GM12878 (cell line): ENCODE measurements around the gene RPA3. TPM values are rescaled to one million over a fixed set of nuclear protein-coding genes. Genes with fewer than 3 reads are reported as not detected.
A peak's percentile ranks its signal among the peaks of the same experiment; 100 is the strongest.

Experiments
- ATAC-seq: fragments of 200-7000 bp; cut with Tn5 transposase; 3 replicates; pipeline ENCODE4 v1.9.1; 2020; ENCODE audit warnings: mild to moderate bottlenecking, moderate library complexity
- BruUV-seq: library from RNA; stranded (reverse); fragments of 400-500 nt; replicated peaks from 2 replicates; lab custom pipeline; 2021; lab: Mats Ljungman, UMichigan
- CTCF ChIA-PET: fragments of 300-600 bp; sonication (Branson Sonifier 250); formaldehyde crosslinking; extraction: SDS; loops from one replicate; lab custom pipeline; 2021; ENCODE audit warnings: inconsistent platforms; lab: Yijun Ruan, JAX
- POLR2A ChIA-PET: fragments of 350-600 bp; formaldehyde crosslinking; extraction: SDS; loops from one replicate; lab custom pipeline; 2021; ENCODE audit warnings: inconsistent platforms; lab: Charles Lee
- RAD21 ChIA-PET: fragments of 300-600 bp; sonication (Branson Sonifier 250); formaldehyde crosslinking; loops from one replicate; lab custom pipeline; 2023; ENCODE audit warnings: antibody characterized with exemption; ENCODE audit not compliant: unreplicated experiment; lab: Charles Lee
- SMC1A ChIA-PET: fragments of 300-600 bp; sonication (Branson Sonifier 250); formaldehyde crosslinking; loops from one replicate; lab custom pipeline; 2023; ENCODE audit not compliant: unreplicated experiment, uncharacterized antibody; lab: Charles Lee
- DNase-seq: peaks from one replicate; pipeline ENCODE4 v3.0.0-alpha.2; 2011; ENCODE audit warnings: low read depth, low spot score
- FAIRE-seq: peaks from 3 replicates; lab custom pipeline; 2011; peaks lifted over from hg19 to GRCh38; lab: Jason Lieb, UNC
- H2AFZ ChIP-seq: 2 replicates; pipeline ENCODE4 v1.6.0; 2011; ENCODE audit warnings: low read depth, low read length, control low read depth; ENCODE audit not compliant: control insufficient read depth
- H3K27ac ChIP-seq: 2 replicates; pipeline ENCODE4 v1.5.1; 2011; ENCODE audit warnings: control low read depth; ENCODE audit not compliant: control insufficient read depth, insufficient read depth
- H3K27me3 ChIP-seq, 2 experiments: replicated peaks in 1 of 2; 2 replicates each; pipeline versions ENCODE4 v1.6.0 to v1.6.1; 2011; ENCODE audit warnings: low read length in 1 of 2; ENCODE audit not compliant: control insufficient read depth in 2 of 2, insufficient read depth in 2 of 2
- H3K36me3 ChIP-seq, 2 experiments: 2 replicates each; pipeline ENCODE4 v1.5.1; 2011; ENCODE audit warnings: low read length in 1 of 2; ENCODE audit not compliant: control insufficient read depth in 2 of 2, insufficient read depth in 2 of 2
- H3K4me1 ChIP-seq: 2 replicates; pipeline ENCODE4 v1.6.1; 2011; ENCODE audit warnings: mild to moderate bottlenecking, low read length, moderate library complexity, mixed read lengths; ENCODE audit not compliant: control insufficient read depth, insufficient read depth
- H3K4me2 ChIP-seq: 2 replicates; pipeline ENCODE4 v1.6.0; 2011; ENCODE audit warnings: control low read depth; ENCODE audit not compliant: control insufficient read depth, insufficient read depth
- H3K4me3 ChIP-seq: fragments of 200-600 bp; sonication (generic); 2 replicates; pipeline ENCODE4 v1.5.1; 2016
- H3K79me2 ChIP-seq: 2 replicates; pipeline ENCODE4 v1.6.0; 2011; ENCODE audit warnings: low read length; ENCODE audit not compliant: control insufficient read depth, insufficient read depth
- H3K9ac ChIP-seq: 2 replicates; pipeline ENCODE4 v1.8.0; 2011; ENCODE audit warnings: low read length, control low read depth, mixed read lengths; ENCODE audit not compliant: control insufficient read depth, insufficient read depth
- H3K9me3 ChIP-seq: replicated peaks from 3 replicates; pipeline ENCODE4 v1.5.1; 2011; ENCODE audit warnings: mild to moderate bottlenecking, low read length; ENCODE audit not compliant: control insufficient read depth, insufficient read depth
- H4K20me1 ChIP-seq: 2 replicates; pipeline ENCODE4 v1.6.0; 2011; ENCODE audit not compliant: control insufficient read depth, insufficient read depth
- ASH2L ChIP-seq: fragments of 300-600, 200-600 bp; sonication (generic); IDR thresholded peaks from 2 replicates; pipeline ENCODE4 v1.6.1; 2017; ENCODE audit warnings: low read depth, mild to moderate bottlenecking, borderline replicate concordance
- BCL11A ChIP-seq: IDR thresholded peaks from 2 replicates; pipeline ENCODE4 v1.6.1; 2011; ENCODE audit warnings: low read depth, low read length
- EGR1 ChIP-seq, 2 experiments: IDR thresholded peaks; 1 replicate in 1 of 2; 2 replicates in 1 of 2; pipeline ENCODE4 v1.6.1; 2011 to 2012; ENCODE audit warnings: low read depth in 2 of 2, low read length in 2 of 2, borderline replicate concordance in 1 of 2, mild to moderate bottlenecking in 1 of 2, moderate library complexity in 1 of 2
- NFIC ChIP-seq: IDR thresholded peaks from 2 replicates; pipeline ENCODE4 v1.6.1; 2012; ENCODE audit warnings: low read depth, mild to moderate bottlenecking, inconsistent platforms, low read length, moderate library complexity
- PAX8 ChIP-seq: fragments of 450-650 bp; IDR thresholded peaks from 2 replicates; pipeline ENCODE4 v1.6.1; 2017; ENCODE audit warnings: mild to moderate bottlenecking, moderate library complexity
- POLR2AphosphoS2 ChIP-seq: IDR thresholded peaks from 2 replicates; pipeline ENCODE4 v1.6.1; 2011; ENCODE audit warnings: low read depth, mild to moderate bottlenecking, low read length, improper control_type of control experiment, moderate library complexity
- RCOR1 ChIP-seq: conservative IDR thresholded peaks from 2 replicates; pipeline ENCODE4 v1.6.1; 2012; ENCODE audit warnings: low read depth, low read length, improper control_type of control experiment
- RFX5 ChIP-seq: IDR thresholded peaks from 2 replicates; pipeline ENCODE4 v1.6.1; 2011; ENCODE audit warnings: low read depth, low read length, improper control_type of control experiment
- RUNX3 ChIP-seq: IDR thresholded peaks from 2 replicates; pipeline ENCODE4 v1.6.1; 2012; ENCODE audit warnings: low read length, inconsistent platforms
- WGBS: methylation state at CpG from one replicate; pipeline ENCODE4 v1.1.6; 2016; ENCODE audit warnings: low lambda C conversion rate; ENCODE audit not compliant: insufficient replicate concordance, insufficient coverage; ENCODE audit errors: missing lambda C conversion rate; 5-methylcytosine and 5-hydroxymethylcytosine counted together
- in situ Hi-C: fragments of 300-500 bp; cut with MboI; formaldehyde crosslinking; loops from 9 replicates; pipeline ENCODE4 v1.14.3; 2018; ENCODE audit warnings: mixed read lengths
- intact Hi-C: fragments of 100-400 bp; cut with micrococcal nuclease; formaldehyde crosslinking; loops from one replicate; pipeline ENCODE4 v1.14.2; 2022; ENCODE audit not compliant: unreplicated experiment
- polyA plus RNA-seq, 11 experiments: library from polyadenylated mRNA; depleted of rRNA in 4 of 11; unstranded in 6 of 11; stranded (reverse) in 5 of 11; fragments of >200 nt; fragmentation: Nextera tagmentation in 4 of 11; fragmentation: Illumina TruSeq in 1 of 11; extraction: Ambion mirVana in 4 of 11; extraction: Trizol in 1 of 11; gene quantifications; 1 replicate in 1 of 11; 2 replicates in 10 of 11; pipeline versions ENCODE4 v1.2.1 to v1.2.3, GENCODE V29; 2011 to 2016; ENCODE audit warnings: inconsistent platforms in 2 of 11, missing spikeins in 2 of 11, low read depth in 1 of 11
- total RNA-seq, 4 experiments: library from RNA; depleted of rRNA in 3 of 4; stranded (reverse); fragments of >200 nt in 3 of 4; fragmentation: Illumina TruSeq in 1 of 4; extraction: Trizol in 1 of 4; gene quantifications; 2 replicates each; pipeline versions ENCODE4 v1.2.1 to v1.2.3, GENCODE V29; 2013 to 2021
- TF ChIP-seq, protein P1 (sequence below): IDR thresholded peaks from 2 replicates; pipeline ENCODE4 v1.6.1; 2012; ENCODE audit warnings: low read length, inconsistent platforms
- TF ChIP-seq, protein P2 (sequence below): fragments of 450-650 bp; IDR thresholded peaks from 2 replicates; pipeline ENCODE4 v1.6.1; 2016; ENCODE audit warnings: mild to moderate bottlenecking

Gene RPA3
- total and polyA plus RNA-seq, 10 of the 15 experiments (the other 5 are each of a cell fraction or from before 2014, with no cell fraction given), result 60.2 to 343 (median 112) TPM

DNA sequence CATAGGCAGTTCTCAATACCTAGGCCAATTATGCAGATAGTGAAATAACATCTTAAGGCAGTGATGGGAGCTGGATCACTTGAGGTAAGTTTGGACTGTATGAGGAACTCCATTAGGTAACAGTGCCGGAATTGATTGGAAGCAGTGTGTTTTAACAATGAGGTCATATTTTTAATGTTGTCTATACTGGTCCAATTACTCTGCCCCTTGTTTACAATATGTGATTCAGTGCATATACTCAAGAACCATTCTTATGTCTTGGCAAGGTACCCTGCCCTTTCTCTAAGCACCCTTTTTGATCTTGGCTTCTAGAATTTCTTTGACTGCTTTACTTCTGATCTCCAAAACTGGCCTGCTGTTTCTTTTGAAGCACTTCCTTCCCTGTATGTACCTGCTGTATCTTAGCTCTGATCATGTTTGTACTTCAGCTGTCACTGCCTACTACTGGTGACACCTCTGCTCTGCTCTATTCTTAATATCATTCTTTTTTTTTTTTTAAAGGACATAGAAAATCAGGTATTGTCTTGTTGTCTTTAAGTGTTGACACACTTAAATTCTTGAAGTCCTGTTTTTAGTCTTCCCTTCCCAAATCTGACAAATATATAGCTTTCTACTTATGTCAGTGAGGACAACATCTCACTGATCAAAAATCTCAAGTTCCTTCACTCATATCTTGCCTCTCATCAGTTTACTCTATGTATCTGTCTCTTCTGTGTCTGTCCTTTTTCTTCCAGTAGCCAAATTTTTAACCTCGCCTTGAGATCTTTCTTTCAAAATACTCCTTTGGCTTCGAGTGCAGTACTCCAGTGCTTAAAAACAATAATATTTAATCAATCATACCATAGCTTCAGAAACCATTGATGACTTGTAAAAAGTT is 46.4 kb upstream of the RPA3 start (continued):
- TF ChIP-seq BCL11A, result no peak

DNA sequence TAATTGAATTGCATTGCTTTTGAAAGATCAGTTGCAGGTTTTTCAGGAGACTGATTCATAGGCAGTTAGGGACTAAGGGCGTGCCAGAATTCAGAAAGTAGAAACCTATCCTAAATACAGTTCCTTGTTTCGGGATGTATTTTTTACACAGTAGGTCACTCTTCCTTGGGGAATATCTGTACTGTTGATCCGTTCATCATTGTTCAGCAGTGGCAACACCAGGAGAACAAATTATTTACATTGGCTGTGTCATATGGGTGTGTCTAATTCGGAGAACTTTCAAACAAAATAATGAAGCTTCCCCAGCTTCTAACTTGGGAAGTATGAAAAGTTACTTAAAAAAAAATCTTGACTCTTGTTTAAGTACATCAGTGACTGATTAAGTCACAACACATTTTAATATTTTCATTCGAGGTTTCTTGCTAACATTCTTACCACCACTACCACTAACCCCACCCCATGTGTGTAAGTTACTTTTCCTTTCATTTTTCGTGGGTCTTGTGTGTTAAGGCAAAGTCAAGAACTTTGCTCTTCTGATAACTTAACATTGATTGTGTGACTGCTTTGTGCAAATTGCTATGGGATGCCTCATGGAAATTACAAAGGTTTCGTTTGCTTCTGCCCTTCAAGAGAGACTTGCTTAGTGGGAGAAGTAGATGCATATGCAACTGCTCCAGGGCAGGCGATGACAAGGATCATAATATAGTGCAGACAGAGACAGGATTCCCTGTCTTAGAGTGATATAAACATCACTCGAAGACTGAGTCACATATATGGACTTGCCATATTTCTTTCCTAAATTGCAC is 43.8 kb upstream of the RPA3 start:
- H3K79me2 ChIP-seq, result no peaks in the 10 kb centered on the region
- no TSS peak for BruUV-seq
- H3K27ac ChIP-seq, result peak overlapping the region; percentile 55
- no peaks in the 10 kb centered on the region for H3K27me3 ChIP-seq
- H3K36me3 ChIP-seq, result no peaks in the 10 kb centered on the region
- 9% methylated on average over 9 of the region's 9 CpGs for WGBS
- H3K4me2 ChIP-seq, result peak overlapping the region; percentile 96
- peak overlapping the region; percentile 80 for H2AFZ ChIP-seq
- DNase-seq, result no peak
- peak; percentile 86 for FAIRE-seq
- SMC1A ChIA-PET, result interaction anchor here (0.6 to 8.8 kb wide), 23 partner anchors 9 to 455 kb away, joined by 3 to 218 read pairs (median 4); partner anchors contain the start of gene RPA3
- H4K20me1 ChIP-seq, result no peaks in the 10 kb centered on the region
- ATAC-seq, result peak; percentile 82
- CTCF ChIA-PET, result interaction anchor here (0.9 to 8.7 kb wide), 14 partner anchors 12 to 454 kb away, joined by 3 to 179 read pairs (median 12); no protein-coding TSS in a partner anchor
- H3K9me3 ChIP-seq, result no peaks in the 10 kb centered on the region
- RAD21 ChIA-PET, result interaction anchor here (1.2 to 7.9 kb wide), 13 partner anchors 10 to 455 kb away, joined by 3 to 148 read pairs (median 7); no protein-coding TSS in a partner anchor
- intact Hi-C loops, result loop anchor here (1.0 to 10.0 kb wide), 10 partner anchors 57 to 657 kb away; partner anchors contain the start of gene UMAD1
- 0 out of 2 replicates have a peak, but pooled peaks have one; percentile 28 for TF ChIP-seq RCOR1
- TF ChIP-seq ASH2L, result no peak
- no peak for TF ChIP-seq RFX5
- TF ChIP-seq EGR1 (IDR thresholded peaks at IDR 0.05; ENCODE audit: borderline replicate concordance in 1 of 2, low read depth in 2 of 2, low read length in 2 of 2), result no peak
- 0 out of 2 replicates have a peak, but pooled peaks have one; percentile 23 for TF ChIP-seq PAX8
- TF ChIP-seq RUNX3, result peak; percentile 50; the same call in 1 of the 2 replicates
- TF ChIP-seq, protein P1, sequence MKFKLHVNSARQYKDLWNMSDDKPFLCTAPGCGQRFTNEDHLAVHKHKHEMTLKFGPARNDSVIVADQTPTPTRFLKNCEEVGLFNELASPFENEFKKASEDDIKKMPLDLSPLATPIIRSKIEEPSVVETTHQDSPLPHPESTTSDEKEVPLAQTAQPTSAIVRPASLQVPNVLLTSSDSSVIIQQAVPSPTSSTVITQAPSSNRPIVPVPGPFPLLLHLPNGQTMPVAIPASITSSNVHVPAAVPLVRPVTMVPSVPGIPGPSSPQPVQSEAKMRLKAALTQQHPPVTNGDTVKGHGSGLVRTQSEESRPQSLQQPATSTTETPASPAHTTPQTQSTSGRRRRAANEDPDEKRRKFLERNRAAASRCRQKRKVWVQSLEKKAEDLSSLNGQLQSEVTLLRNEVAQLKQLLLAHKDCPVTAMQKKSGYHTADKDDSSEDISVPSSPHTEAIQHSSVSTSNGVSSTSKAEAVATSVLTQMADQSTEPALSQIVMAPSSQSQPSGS, result 0 out of 2 replicates have a peak, but pooled peaks have one; percentile 46
- TF ChIP-seq NFIC, result peak; percentile 20; the same call in 1 of the 2 replicates
- no peak for TF ChIP-seq POLR2AphosphoS2
- TF ChIP-seq, protein P2, sequence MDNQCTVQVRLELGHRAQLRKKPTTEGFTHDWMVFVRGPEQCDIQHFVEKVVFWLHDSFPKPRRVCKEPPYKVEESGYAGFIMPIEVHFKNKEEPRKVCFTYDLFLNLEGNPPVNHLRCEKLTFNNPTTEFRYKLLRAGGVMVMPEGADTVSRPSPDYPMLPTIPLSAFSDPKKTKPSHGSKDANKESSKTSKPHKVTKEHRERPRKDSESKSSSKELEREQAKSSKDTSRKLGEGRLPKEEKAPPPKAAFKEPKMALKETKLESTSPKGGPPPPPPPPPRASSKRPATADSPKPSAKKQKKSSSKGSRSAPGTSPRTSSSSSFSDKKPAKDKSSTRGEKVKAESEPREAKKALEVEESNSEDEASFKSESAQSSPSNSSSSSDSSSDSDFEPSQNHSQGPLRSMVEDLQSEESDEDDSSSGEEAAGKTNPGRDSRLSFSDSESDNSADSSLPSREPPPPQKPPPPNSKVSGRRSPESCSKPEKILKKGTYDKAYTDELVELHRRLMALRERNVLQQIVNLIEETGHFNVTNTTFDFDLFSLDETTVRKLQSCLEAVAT, result peak; percentile 53; the same call in 1 of the 2 replicates
- H3K9ac ChIP-seq, result peak overlapping the region; percentile 41
- in situ Hi-C loops, result loop anchor here (5.0 to 10.0 kb wide), 2 partner anchors 337 to 455 kb away; no protein-coding TSS in a partner anchor
- POLR2A ChIA-PET, result no interaction called here
- H3K4me3 ChIP-seq, result peak overlapping the region; percentile 56
- peaks cover 6% of the 10 kb centered on the region for H3K4me1 ChIP-seq
